HG02973 (cell line): ENCODE data around the gene TMEM43.
A peak's percentile ranks its signal among the peaks of the same experiment; 100 is the strongest.
"Not testable (repeated sequence)": the region's sequence is repeated elsewhere in the genome, so short reads cannot be mapped to it uniquely, and the experiment has no call there.

ENCODE experiments used
- ATAC-seq: cut with Tn5 transposase; IDR thresholded peaks from one replicate; pipeline ENCODE4 v1.9.1; 2021; ENCODE audit warnings: moderate library complexity; ENCODE audit not compliant: unreplicated experiment

Gene TMEM43

DNA sequence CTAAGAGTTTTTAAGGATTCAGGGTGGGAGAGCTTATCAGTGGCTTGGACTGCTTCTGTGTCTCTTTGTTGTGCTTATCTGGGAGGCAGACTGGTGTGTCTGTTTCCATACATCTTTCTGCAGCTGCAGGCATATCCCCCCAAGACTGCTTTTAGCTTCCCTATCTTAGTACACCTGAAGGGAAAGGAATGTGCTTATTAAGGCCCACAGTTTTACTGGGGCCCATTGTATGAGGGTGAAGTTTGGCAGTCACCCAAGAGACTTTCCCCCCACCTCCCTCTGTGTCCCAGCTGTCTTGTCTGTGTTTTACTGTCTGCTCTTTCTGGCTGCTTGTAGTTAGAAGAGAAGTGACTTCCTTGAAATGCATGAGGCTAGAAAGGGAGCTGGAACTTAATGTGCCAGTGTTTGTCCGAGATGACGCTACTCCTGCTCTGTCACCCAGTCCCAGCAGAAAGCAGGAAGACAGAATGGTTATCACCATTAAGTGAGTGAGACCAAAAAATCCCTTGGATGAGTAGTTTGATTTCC is 3.9 kb upstream of the TMEM43 start:
- not testable (repeated sequence) for ATAC-seq

DNA sequence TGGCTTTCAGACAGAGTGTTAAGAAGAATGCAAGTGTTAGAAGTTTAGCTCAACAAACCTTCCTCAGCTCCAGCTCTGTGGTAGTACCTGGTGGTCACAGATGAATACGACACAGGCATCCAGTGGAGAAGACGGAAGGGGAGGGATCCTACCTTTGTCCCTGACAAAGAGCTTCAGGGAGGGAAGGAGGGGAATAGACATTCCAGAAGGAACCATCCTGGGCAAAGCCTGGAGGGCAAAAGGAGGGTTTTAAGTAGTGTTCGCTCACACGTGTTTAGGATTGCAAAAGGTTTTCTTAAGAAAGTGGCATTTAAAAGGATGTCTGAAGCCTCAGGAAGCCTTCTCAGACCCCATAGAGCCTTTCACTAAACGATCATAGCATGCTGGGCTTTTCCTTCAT is 3.0 kb upstream of the TMEM43 start:
- no peak for ATAC-seq

DNA sequence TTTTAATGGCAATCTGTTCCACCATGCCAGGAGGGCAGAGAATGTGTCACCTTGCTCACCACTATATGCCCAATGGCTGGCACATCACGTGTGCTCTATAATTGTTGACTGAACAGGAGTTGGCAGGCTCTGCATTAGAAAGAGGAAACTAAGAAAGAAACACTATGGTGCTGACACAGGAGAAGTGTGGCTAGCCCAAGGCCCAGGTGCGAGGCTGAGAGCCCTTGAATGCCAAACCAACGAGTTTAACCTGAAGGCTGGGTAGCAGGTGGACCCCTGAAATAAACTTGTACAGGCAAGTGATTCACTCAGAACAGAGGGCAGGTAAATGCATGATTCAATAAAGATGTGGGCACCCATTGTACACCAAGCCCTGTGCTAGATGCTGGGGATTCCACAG is 2.6 kb upstream of the TMEM43 start:
- ATAC-seq = no peak

DNA sequence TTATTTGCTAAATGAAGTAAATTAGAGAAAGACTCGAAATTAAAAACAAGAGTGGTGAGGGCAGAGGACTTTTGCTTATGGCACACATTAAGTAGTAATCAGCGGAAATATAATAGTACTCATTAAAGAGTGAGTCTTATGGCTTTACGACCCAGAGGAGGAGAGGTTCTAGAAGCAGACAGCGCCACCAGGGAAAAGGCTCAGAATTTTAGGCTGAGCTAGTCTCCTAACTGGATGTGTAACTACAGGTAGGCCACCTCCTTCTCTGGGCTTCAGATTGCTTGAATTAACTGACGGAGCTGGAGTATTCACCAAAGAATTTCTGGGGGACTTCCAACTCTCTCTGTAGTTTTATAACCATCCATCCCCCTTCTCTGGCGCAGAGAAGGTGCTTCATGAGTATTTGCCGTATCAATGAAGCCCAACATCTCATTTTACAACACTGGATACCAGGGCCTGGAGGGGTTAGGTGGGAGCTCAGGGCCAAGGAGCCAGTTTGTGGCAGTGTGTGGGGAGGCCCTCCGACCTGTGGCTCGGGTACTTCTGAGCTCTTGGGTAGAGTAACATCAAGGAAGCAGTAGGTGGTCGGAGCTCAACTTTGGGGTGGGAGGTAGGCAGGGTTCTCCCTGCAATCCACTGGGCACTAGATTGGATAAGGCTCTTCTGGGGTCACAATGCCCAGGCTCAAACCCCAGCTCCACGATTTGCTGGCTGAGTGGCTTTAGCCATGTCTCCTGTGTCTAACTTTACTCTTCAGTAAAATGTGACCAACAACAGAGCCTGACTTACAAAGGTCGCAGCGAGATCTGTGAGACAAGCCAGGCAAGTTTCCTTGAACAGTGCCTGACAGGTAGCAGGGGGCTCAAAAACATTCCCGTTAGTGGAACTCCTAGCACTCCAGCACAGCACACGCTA is 1.3 kb upstream of the TMEM43 start:
- no peak for ATAC-seq

DNA sequence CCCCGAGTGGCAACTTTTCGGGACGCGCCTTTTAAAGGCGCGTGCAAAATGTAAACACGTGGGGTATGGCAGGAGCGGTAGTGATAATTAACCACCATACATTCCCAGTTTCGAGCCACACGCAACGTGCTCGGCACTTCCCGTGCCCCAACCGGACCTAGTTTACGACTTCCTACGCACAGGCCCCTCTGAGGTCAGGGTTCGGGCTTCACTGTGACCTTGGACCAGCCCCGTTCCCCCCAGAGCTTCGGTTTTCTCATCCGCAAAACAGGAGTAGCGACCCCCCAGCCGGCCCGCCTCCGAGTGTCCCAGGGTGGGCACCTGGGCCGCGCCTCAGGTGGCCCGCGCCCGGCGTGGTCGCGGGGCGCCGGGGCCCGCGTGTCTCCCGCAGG is 633 bp upstream of the TMEM43 start:
- ATAC-seq = peak; percentile 32

DNA sequence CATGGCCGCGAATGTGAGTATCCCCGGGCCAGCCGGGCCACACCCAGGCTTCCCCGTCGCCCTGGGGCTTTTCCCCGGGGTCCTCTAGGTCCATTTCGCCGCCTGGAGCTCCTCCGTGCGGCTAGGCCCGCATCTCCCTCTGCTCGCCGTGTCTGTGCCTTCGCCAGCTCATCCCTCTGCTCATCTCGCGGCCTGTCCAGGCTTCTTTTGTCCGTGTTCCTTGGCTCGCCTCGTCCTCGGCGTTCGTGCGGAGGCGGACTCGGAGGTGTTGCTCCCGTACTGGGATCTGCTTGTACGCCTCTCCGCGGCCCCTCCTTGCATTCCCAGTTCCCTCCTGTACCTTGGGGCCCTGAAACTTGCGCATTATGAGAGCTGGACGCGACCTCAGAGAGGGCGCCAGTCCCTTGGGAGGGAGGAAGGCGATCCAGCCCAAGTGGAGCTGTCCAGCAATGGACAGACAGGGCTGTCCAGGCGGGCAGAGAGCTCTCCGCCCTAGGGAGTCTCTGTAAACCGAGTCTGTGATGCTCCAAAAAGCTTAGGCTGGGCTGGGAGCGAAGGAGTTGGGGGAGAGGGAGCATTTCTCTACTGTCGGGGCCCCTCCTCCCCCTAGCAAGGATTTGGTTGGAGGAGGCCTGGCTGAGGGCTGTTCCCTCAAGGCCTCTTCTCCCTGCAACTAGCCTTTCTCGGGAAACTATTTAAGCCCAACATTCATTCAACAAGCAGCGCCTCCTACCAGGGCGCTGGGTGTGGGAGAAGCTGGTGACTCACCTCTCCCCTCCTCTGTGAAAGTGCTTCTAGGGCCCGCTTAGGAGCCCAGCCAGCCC is 553 bp downstream of the TMEM43 start:
- peak; percentile 3 for ATAC-seq

DNA sequence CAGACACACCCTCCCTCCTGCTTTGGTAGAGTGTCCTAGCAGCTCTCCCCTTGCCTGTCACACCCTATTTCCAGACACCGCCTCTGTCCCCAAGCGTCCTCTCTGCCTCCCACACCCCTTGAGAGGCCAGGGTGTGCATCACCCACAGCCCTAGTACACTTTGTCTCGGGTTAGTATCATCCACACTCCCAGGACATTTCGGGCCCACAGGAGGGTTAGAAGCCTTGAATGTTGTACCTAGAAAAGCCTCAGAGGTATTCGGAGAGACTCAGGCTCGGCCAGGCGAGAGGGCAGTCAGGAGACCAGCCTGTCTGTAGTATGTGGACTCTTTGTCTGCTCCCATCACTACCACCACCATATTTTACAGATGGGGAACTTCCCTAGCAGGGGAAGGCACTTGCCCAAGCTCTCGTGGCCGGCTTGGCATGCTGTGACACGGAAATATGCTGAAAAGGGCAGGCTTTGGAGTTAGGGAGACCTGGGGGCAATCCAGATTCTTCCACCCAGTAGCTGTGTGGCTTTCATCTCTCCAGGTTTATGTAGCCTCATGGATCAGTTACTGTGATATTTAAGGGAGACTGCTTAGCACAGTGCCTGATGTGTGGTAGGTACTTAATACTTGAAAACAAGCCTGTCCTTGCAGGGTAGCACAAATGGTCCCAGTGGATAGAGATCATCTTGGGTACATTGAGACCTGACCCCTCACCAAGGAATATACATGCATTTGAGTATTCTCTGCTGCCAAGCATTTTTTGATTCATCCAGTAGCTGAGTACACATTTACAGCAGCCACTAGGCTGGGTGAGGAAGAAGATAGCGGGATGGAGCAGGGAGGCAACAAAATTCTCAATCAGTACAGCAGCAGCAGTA is 1.4 kb downstream of the TMEM43 start:
- no peak for ATAC-seq

DNA sequence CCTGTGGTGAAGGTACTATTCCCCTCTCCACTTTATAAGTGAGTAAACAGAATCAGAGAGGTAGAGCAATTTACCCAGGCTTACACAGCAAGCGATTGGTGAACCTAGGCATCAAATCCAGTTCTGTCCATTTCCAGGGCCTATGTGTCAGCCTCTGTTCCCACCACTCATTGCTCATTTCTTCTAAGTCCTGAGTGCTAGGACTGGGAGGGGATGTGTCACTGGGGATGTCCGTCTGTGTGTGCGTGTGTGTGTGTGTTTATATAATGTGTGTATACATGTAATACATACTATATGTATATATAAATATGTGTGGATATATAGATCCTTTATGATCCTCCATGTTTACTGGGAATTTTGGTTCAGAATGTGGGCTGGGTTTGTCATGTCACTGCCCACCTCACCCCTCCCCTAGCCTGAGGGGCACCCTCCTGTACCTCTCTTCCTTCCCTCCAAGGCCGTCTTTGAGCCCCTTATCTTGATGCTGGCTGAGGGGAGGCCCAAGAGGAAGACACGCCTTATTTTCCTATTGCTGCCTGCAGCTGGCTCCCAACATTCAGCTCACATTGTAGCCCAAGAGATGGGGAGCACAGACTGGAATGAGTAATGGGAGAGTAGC is 2.1 kb downstream of the TMEM43 start:
- no peak for ATAC-seq

DNA sequence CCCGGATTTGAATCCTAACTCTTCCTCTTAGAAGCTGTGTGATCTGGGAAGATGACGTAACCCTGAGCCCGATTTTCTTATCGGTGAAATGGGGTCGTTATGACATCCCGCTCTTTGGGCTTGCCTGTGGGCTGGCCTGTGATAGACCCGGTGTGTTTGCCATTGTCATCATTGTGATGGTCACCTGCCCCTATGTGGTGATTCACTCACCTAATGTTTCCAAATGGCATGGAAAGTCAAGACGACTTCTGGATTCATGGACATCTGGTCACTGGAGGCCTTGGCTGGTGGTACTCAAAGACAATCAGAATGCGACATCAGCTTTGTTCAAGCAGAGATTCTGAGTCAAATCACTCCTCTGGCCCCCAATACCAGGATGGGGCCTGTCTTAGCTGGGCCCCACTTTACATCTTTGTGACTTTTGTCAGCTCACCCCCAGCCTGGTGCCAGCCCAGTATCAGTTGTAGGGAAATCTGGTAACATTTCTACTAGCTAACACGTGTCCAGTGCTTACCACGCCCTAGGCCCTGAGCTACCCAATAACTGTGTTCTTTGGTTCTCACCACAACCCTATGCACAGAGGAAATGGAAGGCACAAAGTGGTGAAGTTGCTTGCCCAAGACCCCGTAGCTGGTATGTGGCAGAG is 2.8 kb downstream of the TMEM43 start:
- ATAC-seq = no peak

DNA sequence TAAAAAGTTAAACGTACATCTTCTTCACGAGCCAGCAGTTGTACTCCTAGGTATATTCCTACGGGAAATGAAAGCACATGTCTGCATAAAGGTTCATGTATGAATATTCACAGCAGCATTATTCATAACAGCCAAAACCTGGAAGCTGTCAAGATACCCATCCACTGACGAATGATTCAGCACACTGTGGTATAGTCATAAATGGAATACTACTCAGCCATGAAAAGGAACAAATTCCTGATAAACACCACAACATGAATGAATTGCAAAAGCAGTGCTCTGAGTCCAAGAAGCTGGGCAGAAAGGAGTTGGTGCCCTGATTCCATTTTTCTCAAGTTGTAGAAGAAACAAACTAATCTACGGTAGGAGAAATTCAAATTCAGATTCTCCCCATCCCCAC is 3.9 kb downstream of the TMEM43 start:
- ATAC-seq = no peak

DNA sequence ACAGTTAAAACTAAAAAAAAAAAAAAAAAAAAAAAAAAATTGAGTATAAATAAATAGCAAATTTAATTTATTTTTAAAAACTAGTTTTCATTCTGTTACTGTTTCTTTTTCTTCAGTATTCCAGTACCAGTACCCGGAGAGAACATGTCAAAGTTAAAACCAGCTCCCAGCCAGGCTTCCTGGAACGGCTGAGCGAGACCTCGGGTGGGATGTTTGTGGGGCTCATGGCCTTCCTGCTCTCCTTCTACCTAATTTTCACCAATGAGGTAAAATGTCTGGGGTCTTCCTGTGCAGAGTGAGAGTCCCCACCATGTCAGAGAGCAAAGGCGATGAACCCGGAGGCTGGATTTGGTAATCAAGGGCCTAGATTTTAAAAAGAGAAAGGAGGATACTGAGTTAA is 4.4 kb downstream of the TMEM43 start:
- ATAC-seq = no peak

DNA sequence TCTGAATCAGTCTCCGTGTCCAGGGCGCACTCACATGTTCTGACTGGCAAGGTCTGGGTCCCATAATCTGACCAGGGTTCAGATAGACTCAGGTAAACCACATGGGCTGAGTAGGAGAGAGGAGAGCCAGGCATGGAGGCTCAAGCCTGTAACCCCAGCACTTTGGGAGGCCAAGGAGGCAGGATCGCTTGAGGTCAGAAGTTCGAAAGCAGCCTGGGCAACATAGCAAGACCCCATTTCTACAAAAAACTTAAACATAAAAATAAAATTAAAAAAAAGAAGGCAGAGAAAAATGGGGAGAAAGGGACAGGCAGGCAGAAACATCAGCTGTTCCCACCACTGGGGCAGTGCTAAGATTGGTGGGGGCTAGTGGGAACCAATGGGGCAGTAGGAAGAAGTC is 5.4 kb downstream of the TMEM43 start:
- no peak for ATAC-seq

DNA sequence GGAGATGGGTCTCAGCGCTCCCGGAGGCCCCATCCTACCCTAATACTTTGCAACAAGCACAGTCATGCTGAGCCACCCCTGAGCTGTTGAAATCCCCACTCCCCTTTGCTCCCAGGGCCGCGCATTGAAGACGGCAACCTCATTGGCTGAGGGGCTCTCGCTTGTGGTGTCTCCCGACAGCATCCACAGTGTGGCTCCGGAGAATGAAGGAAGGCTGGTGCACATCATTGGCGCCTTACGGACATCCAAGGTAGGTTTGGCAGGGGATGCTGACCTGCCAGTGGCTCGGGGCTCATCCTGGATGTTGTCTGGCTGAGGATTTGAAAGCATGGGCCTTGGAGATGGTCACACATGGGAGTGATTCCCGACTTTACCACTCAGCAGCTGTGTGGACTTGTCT is 5.9 kb downstream of the TMEM43 start:
- no peak for ATAC-seq

DNA sequence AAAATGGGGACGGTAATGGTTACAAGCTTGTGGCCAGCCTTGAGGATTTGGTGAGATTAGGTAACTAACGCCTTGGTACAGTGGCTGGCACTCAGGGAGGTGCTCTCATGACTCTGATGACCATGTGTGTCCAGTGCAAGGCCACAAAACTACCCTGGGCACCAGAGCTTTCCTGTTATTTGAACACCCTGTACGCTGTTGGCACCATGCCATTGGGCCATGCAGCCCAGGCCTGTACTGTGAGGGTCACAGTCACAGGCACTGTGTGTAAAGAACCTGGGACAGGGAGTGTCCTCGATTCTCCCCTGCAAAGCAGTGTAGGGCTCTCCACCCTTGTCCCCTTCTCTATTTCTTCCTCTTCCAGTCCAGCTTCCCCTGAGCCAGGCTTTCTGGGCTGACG is 6.3 kb downstream of the TMEM43 start:
- ATAC-seq = no peak

DNA sequence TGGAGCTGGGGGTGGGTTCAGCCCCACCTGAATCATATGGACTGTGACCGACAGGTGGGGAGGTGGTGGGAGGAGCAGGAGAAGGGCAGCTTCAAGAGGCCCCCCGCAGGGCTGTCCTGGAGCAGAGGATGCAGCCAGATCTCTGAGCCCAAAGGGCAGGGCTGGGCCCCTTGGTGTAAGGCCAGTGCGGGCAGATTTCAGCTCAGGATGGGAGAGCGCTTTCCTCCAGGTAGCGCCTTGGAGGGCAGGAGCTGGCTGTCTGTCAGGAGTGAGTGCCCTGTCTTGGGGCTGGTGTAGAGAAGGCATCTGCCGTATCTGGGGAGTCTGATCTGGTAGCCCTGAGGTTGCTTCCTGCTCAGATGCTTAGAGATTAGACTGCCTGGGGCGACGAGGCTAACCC is 7.3 kb downstream of the TMEM43 start:
- ATAC-seq = no peak

DNA sequence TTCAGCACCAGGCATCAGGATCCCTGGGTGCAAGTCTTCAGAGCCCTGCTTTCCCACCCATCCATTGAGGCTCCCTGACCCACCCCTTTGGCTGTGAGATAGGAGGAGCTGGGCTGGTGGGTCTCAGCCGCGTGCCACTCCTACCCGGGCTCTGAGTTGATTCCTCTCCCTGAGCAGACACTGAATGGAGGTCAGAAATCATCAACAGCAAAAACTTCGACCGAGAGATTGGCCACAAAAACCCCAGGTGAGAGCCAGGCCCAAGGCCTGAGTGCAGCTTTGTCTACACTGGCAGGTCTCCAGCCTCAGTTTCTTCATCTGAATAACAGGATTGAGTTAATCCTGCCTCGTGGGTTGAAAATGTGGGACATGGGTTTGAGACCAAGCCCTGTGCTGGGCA is 7.8 kb downstream of the TMEM43 start:
- no peak for ATAC-seq

DNA sequence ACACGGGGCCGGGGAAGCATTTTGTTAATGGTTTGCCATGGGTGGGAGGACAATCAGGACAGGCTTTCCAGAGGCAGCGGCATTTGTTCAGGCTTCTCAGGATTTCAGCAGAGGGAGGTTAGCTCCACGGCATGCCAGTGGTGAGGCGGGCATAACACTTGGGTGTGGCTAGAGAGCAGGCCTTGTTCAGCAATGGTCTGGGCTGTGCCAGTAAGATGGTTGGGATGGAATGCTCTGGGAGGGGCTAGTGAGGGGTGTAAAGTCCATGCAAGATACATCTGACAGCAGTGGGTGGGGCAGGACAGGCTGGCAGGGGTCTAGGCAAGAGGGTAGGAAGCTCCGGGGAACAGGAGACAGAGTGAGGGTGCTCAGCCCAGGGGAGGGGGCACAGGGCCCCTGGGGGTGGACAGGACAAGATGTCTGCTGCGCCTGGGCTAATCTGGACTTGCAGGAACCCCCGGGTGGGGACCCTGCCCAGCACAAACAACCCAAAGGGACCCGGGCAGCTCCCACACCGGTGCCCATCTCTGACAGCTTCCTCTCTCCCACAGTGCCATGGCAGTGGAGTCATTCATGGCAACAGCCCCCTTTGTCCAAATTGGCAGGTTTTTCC is 8.4 kb downstream of the TMEM43 start:
- ATAC-seq = no peak

DNA sequence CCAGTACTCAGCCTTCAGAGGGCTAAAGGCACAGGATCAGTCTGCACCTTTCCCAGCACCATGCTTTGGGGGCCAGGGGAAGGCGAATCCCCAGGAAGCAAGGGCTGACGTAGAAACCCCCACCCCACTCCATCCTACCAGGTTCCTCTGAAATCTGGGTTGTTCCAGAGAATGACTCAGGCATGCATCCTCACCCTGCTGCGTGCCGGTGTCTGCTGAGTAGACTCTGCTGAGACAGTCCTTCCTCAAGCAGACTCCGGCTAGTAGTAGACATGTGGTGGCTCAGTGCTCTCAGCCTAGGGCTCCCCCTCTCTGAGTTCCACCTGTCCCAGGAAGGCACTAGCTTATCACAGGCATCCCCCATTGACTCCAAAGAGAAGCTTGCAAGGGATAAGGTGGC is 9.0 kb downstream of the TMEM43 start:
- no peak for ATAC-seq

DNA sequence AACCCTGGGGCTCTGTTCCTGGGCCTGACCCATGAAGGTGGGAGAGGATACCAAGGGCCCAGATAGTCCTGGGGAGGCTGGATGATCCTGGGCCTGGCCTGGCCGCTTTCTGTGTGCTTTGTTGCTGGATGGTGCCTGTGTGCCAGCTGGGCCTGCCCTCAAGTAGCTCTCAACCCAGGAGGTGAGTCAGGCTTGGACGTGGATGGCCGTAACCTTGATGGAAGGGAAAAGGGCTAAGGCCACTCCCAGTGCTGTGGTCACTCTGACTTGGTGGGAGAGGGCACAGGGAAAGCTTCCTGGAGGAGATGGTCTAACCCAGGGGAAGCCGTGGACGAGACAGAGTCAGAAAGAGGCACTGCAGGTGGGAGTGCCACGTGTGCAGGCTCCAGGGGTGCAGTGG is 9.4 kb downstream of the TMEM43 start:
- ATAC-seq = no peak

DNA sequence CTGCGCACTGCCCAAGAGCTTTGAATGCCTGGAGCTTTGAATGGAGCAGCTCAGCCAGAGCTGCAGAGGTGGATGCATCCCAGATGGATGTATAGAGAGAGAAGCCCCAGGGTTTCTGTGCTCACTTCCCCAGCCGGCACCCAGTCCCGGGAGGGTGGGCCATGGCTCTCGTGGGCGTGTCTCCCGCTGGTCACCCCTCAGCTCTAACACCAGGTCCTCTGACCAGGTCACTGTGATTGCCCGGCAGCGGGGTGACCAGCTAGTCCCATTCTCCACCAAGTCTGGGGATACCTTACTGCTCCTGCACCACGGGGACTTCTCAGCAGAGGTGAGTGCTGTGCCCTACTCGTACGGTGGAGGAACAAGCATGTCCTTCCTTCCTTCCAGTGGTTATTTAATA is 10.7 kb downstream of the TMEM43 start:
- no peak for ATAC-seq
